PC-9 (cell line): ENCODE data around the gene C2orf49. TPM values are rescaled to one million over a fixed set of nuclear protein-coding genes. Genes with fewer than 3 reads are reported as not detected.

Source experiments
- BruUV-seq: library from RNA; stranded (reverse); fragments of 400-500 nt; replicated peaks from 2 replicates; lab custom pipeline; 2021; lab: Mats Ljungman, UMichigan
- CTCF ChIA-PET: fragments of 300-600 bp; sonication (Branson Sonifier 250); formaldehyde crosslinking; loops from one replicate; lab custom pipeline; 2022; ENCODE audit warnings: antibody characterized with exemption; lab: Charles Lee
- POLR2A ChIA-PET: fragments of 300-600 bp; sonication (Branson Sonifier 250); formaldehyde crosslinking; loops from one replicate; lab custom pipeline; 2022; ENCODE audit warnings: antibody characterized with exemption; ENCODE audit not compliant: unreplicated experiment; lab: Charles Lee
- DNase-seq, 2 experiments: peaks; one replicate each; pipeline versions ENCODE4 v3.0.0 to v3.0.0-alpha.2; 2015 to 2022; ENCODE audit warnings: mixed read lengths in 1 of 2
- H2AFZ ChIP-seq: fragments of 200-600 bp; sonication (generic); 2 replicates; pipeline ENCODE4 v1.8.1; 2017; ENCODE audit warnings: antibody characterized with exemption
- H3F3A ChIP-seq: fragments of 200-600 bp; sonication (generic); 2 replicates; pipeline ENCODE4 v1.8.1; 2017; ENCODE audit warnings: antibody characterized with exemption, mild to moderate bottlenecking, low read depth; ENCODE audit not compliant: insufficient read depth
- H3K27ac ChIP-seq: fragments of 200-600 bp; sonication (generic); 2 replicates; pipeline ENCODE4 v1.6.1; 2016; ENCODE audit warnings: mixed run types
- H3K27me3 ChIP-seq: fragments of 200-600 bp; sonication (generic); 2 replicates; pipeline ENCODE4 v1.6.1; 2016; ENCODE audit warnings: low read depth, mixed run types; ENCODE audit not compliant: insufficient read depth
- H3K36me3 ChIP-seq: fragments of 200-600 bp; sonication (generic); 2 replicates; pipeline ENCODE4 v1.6.1; 2016; ENCODE audit warnings: low read depth, mixed run types
- H3K4me1 ChIP-seq: fragments of 200-600 bp; sonication (generic); replicated peaks from 2 replicates; pipeline ENCODE4 v1.6.1; 2016; ENCODE audit warnings: mixed run types; ENCODE audit not compliant: insufficient read depth
- H3K4me2 ChIP-seq: fragments of 200-600 bp; sonication (generic); 2 replicates; pipeline ENCODE4 v1.6.1; 2017; ENCODE audit warnings: mixed run types
- H3K4me3 ChIP-seq: fragments of 200-600 bp; sonication (generic); 2 replicates; pipeline ENCODE4 v1.6.1; 2016; ENCODE audit warnings: mixed run types
- H3K79me2 ChIP-seq: fragments of 200-600 bp; sonication (generic); 2 replicates; pipeline ENCODE4 v1.6.1; 2017; ENCODE audit warnings: low read depth, mixed run types
- H3K9me2 ChIP-seq: fragments of 200-600 bp; sonication (generic); 2 replicates; pipeline ENCODE4 v1.8.1; 2017; ENCODE audit warnings: mild to moderate bottlenecking; ENCODE audit not compliant: insufficient read depth
- H3K9me3 ChIP-seq: fragments of 200-600 bp; sonication (generic); 2 replicates; pipeline ENCODE4 v1.8.1; 2016; ENCODE audit warnings: low read depth; ENCODE audit not compliant: insufficient read depth
- H4K20me1 ChIP-seq: fragments of 200-600 bp; sonication (generic); 2 replicates; pipeline ENCODE4 v1.8.1; 2017; ENCODE audit not compliant: insufficient read depth
- EZH2 ChIP-seq: fragments of 200-600 bp; sonication (generic); IDR thresholded peaks from 2 replicates; pipeline ENCODE4 v1.8.0; 2017; ENCODE audit warnings: antibody characterized with exemption, low read depth
- intact Hi-C: fragments of 100-400 bp; cut with micrococcal nuclease; formaldehyde crosslinking; loops from one replicate; pipeline ENCODE4 v1.10.0; 2022; ENCODE audit not compliant: unreplicated experiment
- total RNA-seq: library from RNA; stranded (reverse); gene quantifications from 2 replicates; pipeline ENCODE4 v1.2.3, GENCODE V29; 2021
- TF ChIP-seq, protein P1 (sequence below): fragments of 200-600 bp; sonication (generic); conservative IDR thresholded peaks from 2 replicates; pipeline ENCODE4 v1.6.1; 2017; ENCODE audit warnings: mixed run types, antibody characterized with exemption, mild to moderate bottlenecking, moderate library complexity

C2orf49 gene
- total RNA-seq, 1 experiment from 2014 or later, result 16.2 TPM

DNA sequence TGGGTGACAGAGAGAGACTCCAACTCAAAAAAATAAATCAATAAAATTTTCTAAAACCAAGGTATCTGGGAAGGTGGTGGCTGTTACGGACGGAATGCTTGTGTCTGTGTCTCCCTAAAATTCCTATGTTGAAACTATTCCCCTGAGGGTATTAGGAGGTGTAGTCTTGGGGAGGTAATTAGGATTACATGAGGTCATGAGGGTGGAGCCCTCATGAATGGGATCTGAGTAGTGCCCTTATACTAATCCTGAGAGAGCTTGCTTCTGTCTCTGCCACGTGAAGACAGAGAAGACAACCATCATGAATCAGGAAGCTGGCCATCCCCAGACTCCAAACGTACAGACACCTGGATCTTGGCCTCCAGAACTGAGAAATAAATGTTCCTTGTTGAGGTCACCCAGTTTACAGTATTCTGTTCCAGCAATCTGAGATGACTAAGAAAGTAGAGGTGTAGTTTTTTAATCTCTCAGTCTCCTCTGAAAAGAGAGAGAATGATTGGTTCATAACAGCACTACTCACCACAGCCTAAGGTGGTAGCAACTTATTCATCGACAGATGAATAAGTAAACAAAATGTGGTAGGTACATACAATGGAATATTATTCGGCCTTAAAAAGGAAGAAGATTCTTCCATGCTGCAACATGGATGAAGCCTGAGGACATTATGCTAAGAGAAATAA, 46.2 kb upstream of the C2orf49 start:
- peaks cover 8% of the 10 kb centered on the region; the same call in 1 of the 2 replicates for H4K20me1 ChIP-seq
- H3F3A ChIP-seq, result no peaks in the 10 kb centered on the region
- intact Hi-C loops, result no loop called here
- H3K4me2 ChIP-seq, result no peak overlapping the region
- H3K9me3 ChIP-seq, result no peaks in the 10 kb centered on the region
- H3K4me3 ChIP-seq, result no peak overlapping the region
- TF ChIP-seq, protein P1, sequence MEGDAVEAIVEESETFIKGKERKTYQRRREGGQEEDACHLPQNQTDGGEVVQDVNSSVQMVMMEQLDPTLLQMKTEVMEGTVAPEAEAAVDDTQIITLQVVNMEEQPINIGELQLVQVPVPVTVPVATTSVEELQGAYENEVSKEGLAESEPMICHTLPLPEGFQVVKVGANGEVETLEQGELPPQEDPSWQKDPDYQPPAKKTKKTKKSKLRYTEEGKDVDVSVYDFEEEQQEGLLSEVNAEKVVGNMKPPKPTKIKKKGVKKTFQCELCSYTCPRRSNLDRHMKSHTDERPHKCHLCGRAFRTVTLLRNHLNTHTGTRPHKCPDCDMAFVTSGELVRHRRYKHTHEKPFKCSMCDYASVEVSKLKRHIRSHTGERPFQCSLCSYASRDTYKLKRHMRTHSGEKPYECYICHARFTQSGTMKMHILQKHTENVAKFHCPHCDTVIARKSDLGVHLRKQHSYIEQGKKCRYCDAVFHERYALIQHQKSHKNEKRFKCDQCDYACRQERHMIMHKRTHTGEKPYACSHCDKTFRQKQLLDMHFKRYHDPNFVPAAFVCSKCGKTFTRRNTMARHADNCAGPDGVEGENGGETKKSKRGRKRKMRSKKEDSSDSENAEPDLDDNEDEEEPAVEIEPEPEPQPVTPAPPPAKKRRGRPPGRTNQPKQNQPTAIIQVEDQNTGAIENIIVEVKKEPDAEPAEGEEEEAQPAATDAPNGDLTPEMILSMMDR, result no peak
- no peak for TF ChIP-seq EZH2
- no peak overlapping the region for H2AFZ ChIP-seq
- H3K9me2 ChIP-seq, result no peaks in the 10 kb centered on the region
- ChIA-PET POLR2A (interaction anchor here (0.6 kb wide), 1 partner anchor 226 kb away, joined by 12 read pairs; no protein-coding TSS in a partner anchor), CTCF (no interaction called here)
- no TSS peak for BruUV-seq
- no peaks in the 10 kb centered on the region for H3K79me2 ChIP-seq
- H3K4me1 ChIP-seq, result no peaks in the 10 kb centered on the region
- DNase-seq, result no peak
- H3K36me3 ChIP-seq, result no peaks in the 10 kb centered on the region
- no peak overlapping the region for H3K27ac ChIP-seq
- no peaks in the 10 kb centered on the region for H3K27me3 ChIP-seq

DNA sequence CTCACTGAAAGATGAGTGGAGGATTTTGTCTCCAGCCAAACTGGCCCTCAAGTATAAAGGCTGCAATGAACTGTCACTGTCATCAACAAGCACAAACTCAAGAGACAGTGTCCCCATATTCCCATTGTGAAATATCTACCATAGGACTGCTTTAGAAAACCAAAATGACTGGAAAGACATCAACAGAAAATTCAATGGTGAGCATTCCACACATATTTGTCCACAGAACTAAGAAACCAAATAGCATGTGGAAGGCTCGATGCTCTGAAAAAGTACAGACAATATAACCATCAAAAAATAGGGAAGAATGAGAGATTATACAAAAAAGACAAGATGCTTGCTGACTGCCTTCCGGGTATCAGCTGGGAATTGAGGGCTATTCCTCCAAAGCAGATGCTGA, 45.4 kb upstream of the C2orf49 start:
- CTCF ChIA-PET, result no interaction called here
- H3K4me2 ChIP-seq, result no peak overlapping the region
- H3K27me3 ChIP-seq, result no peaks in the 10 kb centered on the region
- H4K20me1 ChIP-seq, result peaks cover 8% of the 10 kb centered on the region; the same call in 1 of the 2 replicates
- DNase-seq, result no peak
- no peak overlapping the region for H3K27ac ChIP-seq
- H3K36me3 ChIP-seq, result no peaks in the 10 kb centered on the region
- H2AFZ ChIP-seq, result no peak overlapping the region
- H3K79me2 ChIP-seq, result no peaks in the 10 kb centered on the region
- H3K9me2 ChIP-seq, result no peaks in the 10 kb centered on the region
- no peaks in the 10 kb centered on the region for H3K4me1 ChIP-seq
- intact Hi-C loops, result no loop called here
- no TSS peak for BruUV-seq
- POLR2A ChIA-PET, result interaction anchor here (0.5 kb wide), 1 partner anchor 165 kb away, joined by 7 read pairs; no protein-coding TSS in a partner anchor
- H3K4me3 ChIP-seq, result no peak overlapping the region
- no peaks in the 10 kb centered on the region for H3F3A ChIP-seq
- H3K9me3 ChIP-seq, result no peaks in the 10 kb centered on the region
- TF ChIP-seq EZH2, result no peak
- TF ChIP-seq, protein P1, result no peak

DNA sequence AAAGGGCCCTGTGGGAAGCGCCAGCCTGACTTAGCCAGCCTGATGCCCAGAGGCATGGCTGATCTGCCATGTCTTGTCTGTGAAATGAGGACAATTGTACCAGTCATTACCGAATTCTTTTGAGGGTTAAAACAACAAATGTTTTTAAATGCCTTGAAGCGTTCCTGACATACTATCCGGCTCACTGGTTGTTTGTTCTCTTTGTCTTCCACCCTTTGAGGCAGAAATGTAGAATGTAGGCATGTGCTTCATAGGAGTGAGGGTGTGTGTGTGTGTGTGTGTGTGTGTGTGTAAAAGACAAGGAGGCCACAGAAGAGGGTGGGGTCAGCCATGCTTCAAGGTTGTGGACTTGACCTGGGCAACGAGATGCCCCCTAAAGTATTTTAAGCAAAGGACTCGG, 43.3 kb upstream of the C2orf49 start:
- no peaks in the 10 kb centered on the region for H3K9me2 ChIP-seq
- H3K27me3 ChIP-seq, result no peaks in the 10 kb centered on the region
- peaks cover 8% of the 10 kb centered on the region; the same call in 1 of the 2 replicates for H4K20me1 ChIP-seq
- TF ChIP-seq EZH2, result no peak
- TF ChIP-seq, protein P1, result no peak
- H3K9me3 ChIP-seq, result no peaks in the 10 kb centered on the region
- intact Hi-C loops, result no loop called here
- no peaks in the 10 kb centered on the region for H3K79me2 ChIP-seq
- H3K27ac ChIP-seq, result no peak overlapping the region
- H3K4me3 ChIP-seq, result no peak overlapping the region
- H2AFZ ChIP-seq, result no peak overlapping the region
- ChIA-PET POLR2A (no interaction called here), CTCF (no interaction called here)
- no peaks in the 10 kb centered on the region for H3K4me1 ChIP-seq
- no TSS peak for BruUV-seq
- no peaks in the 10 kb centered on the region for H3F3A ChIP-seq
- no peak for DNase-seq
- H3K36me3 ChIP-seq, result no peaks in the 10 kb centered on the region; the same call in 1 of the 2 replicates
- H3K4me2 ChIP-seq, result no peak overlapping the region
